Measurements from ENCODE around the gene ATP5PO.

The ATP5PO gene

DNA sequence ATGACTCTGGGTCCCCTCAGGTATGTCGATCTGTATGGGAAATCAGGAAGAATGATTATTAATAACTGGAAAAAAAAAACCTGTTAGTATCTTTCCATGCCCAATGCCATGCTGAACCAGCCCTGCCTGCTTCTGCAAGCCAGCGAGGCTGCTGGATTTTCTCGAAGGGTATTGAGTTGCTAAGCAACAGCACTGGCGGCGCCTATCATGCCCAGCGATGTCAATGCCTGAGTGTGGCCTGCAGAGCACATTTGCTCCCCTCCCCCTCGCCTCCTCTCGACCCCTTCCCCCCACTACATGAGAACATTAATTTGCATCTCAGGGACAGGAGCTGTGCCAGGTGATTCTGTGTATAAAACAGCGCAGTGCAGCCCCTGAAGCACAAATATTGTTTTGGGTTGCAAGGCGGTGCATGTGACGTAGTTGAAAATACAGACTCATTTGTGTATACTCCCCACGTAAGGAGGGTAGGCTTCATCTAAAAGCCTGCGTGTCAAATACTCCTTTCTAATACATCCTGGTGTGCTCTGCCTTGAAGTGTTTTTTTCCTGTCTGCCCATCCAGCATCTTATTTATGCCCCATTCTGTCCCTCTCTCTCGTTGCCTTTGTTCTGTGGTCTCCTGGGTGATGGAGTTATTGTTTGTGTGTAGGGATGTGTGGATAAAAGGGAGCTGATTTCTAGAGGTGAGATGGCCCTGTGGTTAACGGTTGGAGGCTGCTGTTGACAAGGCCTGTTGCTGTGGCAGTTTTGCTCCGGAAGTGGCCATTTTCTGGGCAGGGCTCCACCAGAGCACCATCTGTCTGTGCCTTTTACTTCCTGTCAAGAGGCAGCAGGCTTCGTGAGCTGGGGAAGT is 32.7 kb upstream of the ATP5PO start:
- ChIA-PET CTCF (interaction anchor here (0.7 to 1.4 kb wide), 4 partner anchors 10 to 24 kb away, joined by 3 to 6 read pairs (median 3); no protein-coding TSS in a partner anchor), POLR2A (ENCODE audit: low non-redundant PET) (interaction anchor here (0.6 kb wide), 1 partner anchor 250 kb away, joined by 3 read pairs; no protein-coding TSS in a partner anchor)
- peak; percentile 61 for DNase-seq (ENCODE audit: low spot score)
- H3K27ac ChIP-seq: peak overlapping the region; percentile 90
- TF ChIP-seq, protein P1, sequence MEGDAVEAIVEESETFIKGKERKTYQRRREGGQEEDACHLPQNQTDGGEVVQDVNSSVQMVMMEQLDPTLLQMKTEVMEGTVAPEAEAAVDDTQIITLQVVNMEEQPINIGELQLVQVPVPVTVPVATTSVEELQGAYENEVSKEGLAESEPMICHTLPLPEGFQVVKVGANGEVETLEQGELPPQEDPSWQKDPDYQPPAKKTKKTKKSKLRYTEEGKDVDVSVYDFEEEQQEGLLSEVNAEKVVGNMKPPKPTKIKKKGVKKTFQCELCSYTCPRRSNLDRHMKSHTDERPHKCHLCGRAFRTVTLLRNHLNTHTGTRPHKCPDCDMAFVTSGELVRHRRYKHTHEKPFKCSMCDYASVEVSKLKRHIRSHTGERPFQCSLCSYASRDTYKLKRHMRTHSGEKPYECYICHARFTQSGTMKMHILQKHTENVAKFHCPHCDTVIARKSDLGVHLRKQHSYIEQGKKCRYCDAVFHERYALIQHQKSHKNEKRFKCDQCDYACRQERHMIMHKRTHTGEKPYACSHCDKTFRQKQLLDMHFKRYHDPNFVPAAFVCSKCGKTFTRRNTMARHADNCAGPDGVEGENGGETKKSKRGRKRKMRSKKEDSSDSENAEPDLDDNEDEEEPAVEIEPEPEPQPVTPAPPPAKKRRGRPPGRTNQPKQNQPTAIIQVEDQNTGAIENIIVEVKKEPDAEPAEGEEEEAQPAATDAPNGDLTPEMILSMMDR (conservative IDR thresholded peaks at IDR 0.05; ENCODE audit: low read depth): no peak

DNA sequence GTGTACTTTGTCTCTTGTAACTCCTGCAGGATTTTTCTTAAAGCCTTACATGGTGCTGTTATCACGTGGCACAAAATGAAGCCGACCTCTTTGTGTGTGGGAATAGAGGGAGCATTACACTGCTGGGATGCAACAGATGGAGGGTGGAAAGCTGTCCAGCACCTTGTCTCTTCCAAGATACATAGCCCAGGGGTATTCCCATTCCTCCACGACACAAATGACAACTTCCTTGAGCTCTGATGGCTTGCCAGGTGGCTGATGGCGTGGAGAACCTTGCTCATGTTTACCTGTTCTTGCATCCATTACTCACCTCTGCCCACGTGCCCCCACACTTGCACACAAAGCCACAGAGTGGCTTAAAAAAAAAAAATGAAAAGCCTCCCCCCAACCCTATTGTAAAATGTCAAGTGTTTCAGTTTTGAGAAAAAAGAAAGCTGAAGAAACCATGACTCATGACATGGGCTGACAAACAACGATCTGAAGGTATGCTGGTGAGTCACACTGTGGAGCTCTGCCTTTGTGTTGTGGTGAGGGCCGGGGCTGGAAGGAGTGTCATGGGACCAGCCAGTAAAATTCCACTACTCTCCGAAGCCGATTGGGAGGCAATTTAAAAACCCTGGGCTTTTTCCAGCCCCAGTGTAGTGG is 32.0 kb upstream of the ATP5PO start:
- DNase-seq (ENCODE audit: low spot score): peak; percentile 97
- TF ChIP-seq, protein P1 (conservative IDR thresholded peaks at IDR 0.05; ENCODE audit: low read depth): no peak
- peak overlapping the region; percentile 90 for H3K27ac ChIP-seq
- POLR2A ChIA-PET (ENCODE audit: low non-redundant PET): interaction anchor here (0.6 kb wide), 1 partner anchor 251 kb away, joined by 3 read pairs; no protein-coding TSS in a partner anchor
- CTCF ChIA-PET: interaction anchor here (0.6 to 1.4 kb wide), 7 partner anchors 11 to 551 kb away, joined by 3 to 6 read pairs (median 3); no protein-coding TSS in a partner anchor

DNA sequence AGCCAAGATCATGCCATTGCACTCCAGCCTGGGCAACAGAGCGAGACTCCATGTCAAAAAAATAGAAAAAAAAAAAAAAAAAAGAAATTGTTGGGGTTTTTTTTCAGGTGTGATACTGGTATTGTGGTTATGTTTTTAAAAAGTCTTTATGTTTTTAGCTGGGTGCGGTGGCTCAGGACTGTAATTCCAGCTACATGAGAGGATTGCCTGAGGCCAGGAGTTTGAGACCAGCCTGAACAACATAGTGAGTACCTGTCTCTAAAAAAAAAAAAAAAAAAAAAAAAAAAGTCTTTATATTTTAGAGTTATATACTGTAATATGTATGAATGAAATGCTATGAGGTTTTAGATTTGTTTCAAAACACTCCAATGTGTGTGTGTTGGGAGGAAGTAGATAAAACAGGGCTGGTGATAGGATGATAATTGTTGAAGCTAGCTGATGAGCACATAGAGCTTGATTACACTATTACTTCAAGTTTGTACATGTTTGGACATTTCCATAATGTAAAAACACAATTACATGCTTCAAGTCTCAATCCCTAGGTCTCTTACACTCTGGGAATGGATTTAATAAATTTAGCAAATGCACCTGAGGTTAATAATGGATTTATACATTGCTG is 30.2 kb upstream of the ATP5PO start:
- no peak overlapping the region for H3K27ac ChIP-seq
- no peak for DNase-seq (ENCODE audit: low spot score)
- ChIA-PET CTCF (interaction anchor here (0.7 kb wide), 1 partner anchor 23 kb away, joined by 6 read pairs; no protein-coding TSS in a partner anchor), POLR2A (ENCODE audit: low non-redundant PET) (interaction anchor here (0.6 kb wide), 1 partner anchor 125 kb away, joined by 6 read pairs; no protein-coding TSS in a partner anchor)
- TF ChIP-seq, protein P1 (conservative IDR thresholded peaks at IDR 0.05; ENCODE audit: low read depth): no peak

DNA sequence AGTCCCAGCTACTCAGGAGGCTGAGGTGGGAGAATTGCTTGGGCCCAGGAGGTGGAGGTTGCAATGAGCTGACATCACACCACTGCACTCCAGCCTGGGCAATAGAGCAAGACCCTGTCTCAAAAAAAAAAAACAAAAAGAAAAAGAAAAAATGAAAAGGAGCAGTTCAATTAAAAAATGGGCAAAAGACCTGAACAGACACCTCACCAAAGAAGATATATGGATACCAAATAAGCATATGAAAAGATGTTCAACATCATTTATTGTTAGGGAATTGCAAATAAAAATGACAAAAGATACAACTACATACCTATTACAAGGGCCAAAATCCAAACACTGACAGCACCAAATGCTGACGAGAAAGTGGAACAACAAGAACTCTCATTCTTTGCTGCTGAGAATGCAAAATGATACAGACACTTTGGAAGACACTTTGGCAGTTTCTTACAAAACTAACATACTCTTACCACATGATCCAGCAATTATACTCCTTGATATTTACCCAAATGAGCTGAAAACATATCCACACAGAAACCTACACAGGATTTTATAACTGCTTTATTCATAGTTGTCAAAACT is 28.7 kb upstream of the ATP5PO start:
- ChIA-PET POLR2A (ENCODE audit: low non-redundant PET) (no interaction called here), CTCF (interaction anchor here (0.6 to 0.7 kb wide), 4 partner anchors 26 to 1538 kb away, joined by 3 to 7 read pairs (median 3); no protein-coding TSS in a partner anchor)
- TF ChIP-seq, protein P1 (conservative IDR thresholded peaks at IDR 0.05; ENCODE audit: low read depth): no peak

DNA sequence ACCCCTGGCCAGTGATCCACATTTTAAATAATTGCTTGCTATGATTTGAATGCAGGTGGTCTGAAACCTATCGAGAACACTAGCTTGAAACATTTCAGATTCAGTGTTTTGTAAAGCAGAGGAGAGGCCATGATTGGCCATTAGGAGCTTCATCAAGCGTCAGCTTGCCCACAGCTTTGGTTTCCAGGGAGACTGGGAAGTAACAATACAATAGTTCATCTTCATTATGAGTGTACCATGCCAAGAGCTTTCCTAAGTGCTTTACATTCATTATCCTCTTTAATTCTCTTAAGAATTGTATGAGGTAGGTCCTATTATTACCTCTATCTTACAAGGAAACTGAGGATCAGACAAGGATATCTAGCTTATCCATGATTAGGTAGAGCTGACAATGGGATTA is 27.7 kb upstream of the ATP5PO start:
- no peak for DNase-seq (ENCODE audit: low spot score)
- ChIA-PET CTCF (no interaction called here), POLR2A (ENCODE audit: low non-redundant PET) (no interaction called here)
- no peak overlapping the region for H3K27ac ChIP-seq
- TF ChIP-seq, protein P1 (conservative IDR thresholded peaks at IDR 0.05; ENCODE audit: low read depth): no peak

More for the DNA sequence above, 28.7 kb upstream of the ATP5PO start:
- DNase-seq (ENCODE audit: low spot score): no peak
- H3K27ac ChIP-seq: no peak overlapping the region

DNA sequence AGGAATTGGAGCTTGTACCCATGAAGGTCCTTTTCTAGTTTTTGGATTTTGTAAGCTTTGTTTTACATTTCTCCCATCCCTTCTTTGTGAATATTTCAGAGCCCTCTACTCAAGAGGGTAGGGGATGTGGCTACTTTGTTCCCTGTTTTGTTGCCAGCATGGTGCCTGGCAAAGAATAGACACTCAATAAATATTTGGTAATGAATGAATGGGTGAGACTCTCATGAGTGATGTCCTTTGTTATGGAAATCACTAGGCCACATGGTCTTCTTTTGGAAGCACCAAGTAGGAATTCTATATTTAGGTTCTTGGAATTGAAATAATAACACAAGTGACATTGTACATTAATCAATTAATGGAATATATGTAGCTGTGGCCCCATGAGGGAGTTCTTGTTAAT is 26.8 kb upstream of the ATP5PO start:
- TF ChIP-seq, protein P1 (conservative IDR thresholded peaks at IDR 0.05; ENCODE audit: low read depth): no peak
- H3K27ac ChIP-seq: no peak overlapping the region
- no peak for DNase-seq (ENCODE audit: low spot score)
- CTCF ChIA-PET: no interaction called here
- POLR2A ChIA-PET (ENCODE audit: low non-redundant PET): no interaction called here

Measured in RWPE1 (cell line).